ENCODE results near the gene BCAS3. TPM values are rescaled to one million over a fixed set of nuclear protein-coding genes. Genes with fewer than 3 reads are reported as not detected.

The BCAS3 gene
- total RNA-seq, 4 donors from 2014 or later = 18.2 to 60.6 (median 23.4) TPM

- H3K27me3 ChIP-seq = no peaks in the 10 kb centered on the region
- no peak overlapping the region for H3K27ac ChIP-seq
- TF ChIP-seq, protein P1, sequence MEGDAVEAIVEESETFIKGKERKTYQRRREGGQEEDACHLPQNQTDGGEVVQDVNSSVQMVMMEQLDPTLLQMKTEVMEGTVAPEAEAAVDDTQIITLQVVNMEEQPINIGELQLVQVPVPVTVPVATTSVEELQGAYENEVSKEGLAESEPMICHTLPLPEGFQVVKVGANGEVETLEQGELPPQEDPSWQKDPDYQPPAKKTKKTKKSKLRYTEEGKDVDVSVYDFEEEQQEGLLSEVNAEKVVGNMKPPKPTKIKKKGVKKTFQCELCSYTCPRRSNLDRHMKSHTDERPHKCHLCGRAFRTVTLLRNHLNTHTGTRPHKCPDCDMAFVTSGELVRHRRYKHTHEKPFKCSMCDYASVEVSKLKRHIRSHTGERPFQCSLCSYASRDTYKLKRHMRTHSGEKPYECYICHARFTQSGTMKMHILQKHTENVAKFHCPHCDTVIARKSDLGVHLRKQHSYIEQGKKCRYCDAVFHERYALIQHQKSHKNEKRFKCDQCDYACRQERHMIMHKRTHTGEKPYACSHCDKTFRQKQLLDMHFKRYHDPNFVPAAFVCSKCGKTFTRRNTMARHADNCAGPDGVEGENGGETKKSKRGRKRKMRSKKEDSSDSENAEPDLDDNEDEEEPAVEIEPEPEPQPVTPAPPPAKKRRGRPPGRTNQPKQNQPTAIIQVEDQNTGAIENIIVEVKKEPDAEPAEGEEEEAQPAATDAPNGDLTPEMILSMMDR (IDR thresholded peaks at IDR 0.05 in 4 of 5, conservative IDR thresholded peaks at IDR 0.05 in 1 of 5) = no peak
- no peak for TF ChIP-seq POLR2A (IDR thresholded peaks at IDR 0.05)
- no peaks in the 10 kb centered on the region for H3K9me3 ChIP-seq
- no peak for ATAC-seq
- DNase-seq = no peak
- no peaks in the 10 kb centered on the region for H3K4me1 ChIP-seq
- intact Hi-C loops (cut with DNase I; ENCODE audit: low total_unique reads) (no loop called here), in situ Hi-C loops (cut with MboI; ENCODE audit: low sequenced_read_pairs in 4 of 4) (no loop called here)
- no peak overlapping the region for H3K4me3 ChIP-seq
- no peaks in the 10 kb centered on the region for H3K36me3 ChIP-seq
These were observed 395.0 kb downstream of the BCAS3 start for GRCh38 chr17:61072648-61073047.

DNA sequence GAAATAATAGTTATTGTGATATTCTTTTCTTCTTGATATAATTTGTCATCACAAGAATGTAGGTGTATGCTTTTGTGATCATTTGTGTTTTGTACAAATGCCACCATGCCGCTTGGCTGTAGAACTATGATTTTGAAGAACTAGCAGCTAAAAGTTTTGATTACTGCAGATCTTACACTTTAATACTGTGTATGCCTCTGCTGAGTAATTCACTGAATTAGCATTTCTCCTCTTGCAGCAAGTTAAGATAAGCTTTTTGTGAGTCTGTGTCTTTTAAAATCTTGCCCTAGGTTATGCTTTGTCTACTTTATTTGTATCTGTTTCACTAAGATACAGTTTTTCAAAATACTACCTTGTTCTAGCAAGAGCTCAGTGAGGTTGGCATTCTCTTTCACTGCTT lies 395.5 kb downstream of the BCAS3 start:
- ATAC-seq (no peak), DNase-seq (no peak)
- intact Hi-C loops (cut with DNase I; ENCODE audit: low total_unique reads) = no loop called here
- Histone ChIP-seq H3K27ac (no peak overlapping the region), H3K4me3 (no peak overlapping the region), H3K9me3 (no peaks in the 10 kb centered on the region), H3K4me1 (no peaks in the 10 kb centered on the region), H3K36me3 (no peaks in the 10 kb centered on the region), H3K27me3 (no peaks in the 10 kb centered on the region)
- TF ChIP-seq POLR2A (IDR thresholded peaks at IDR 0.05) = no peak
- TF ChIP-seq, protein P1 (IDR thresholded peaks at IDR 0.05 in 4 of 5, conservative IDR thresholded peaks at IDR 0.05 in 1 of 5) = no peak
- in situ Hi-C loops (cut with MboI; ENCODE audit: low sequenced_read_pairs in 4 of 4) = no loop called here

- no peaks in the 10 kb centered on the region for H3K27me3 ChIP-seq
These were observed 396.3 kb downstream of the BCAS3 start for GRCh38 chr17:61073799-61074513.

GRCh38 chr17:61075988-61076387 lies 398.3 kb downstream of the BCAS3 start:
- Histone ChIP-seq H3K4me3 (no peak overlapping the region), H3K27ac (no peak overlapping the region), H3K9me3 (no peaks in the 10 kb centered on the region), H3K27me3 (no peaks in the 10 kb centered on the region), H3K36me3 (no peaks in the 10 kb centered on the region), H3K4me1 (no peaks in the 10 kb centered on the region)
- no peak for DNase-seq
- TF ChIP-seq POLR2A (IDR thresholded peaks at IDR 0.05) = no peak
- TF ChIP-seq, protein P1 (IDR thresholded peaks at IDR 0.05 in 4 of 5, conservative IDR thresholded peaks at IDR 0.05 in 1 of 5) = no peak
- in situ Hi-C loops (cut with MboI; ENCODE audit: low sequenced_read_pairs in 4 of 4) = no loop called here
- intact Hi-C loops (cut with DNase I; ENCODE audit: low total_unique reads) = no loop called here
- no peak for ATAC-seq

More at GRCh38 chr17:61073799-61074513, 396.3 kb downstream of the BCAS3 start:
- Histone ChIP-seq H3K27ac (no peak overlapping the region), H3K36me3 (no peaks in the 10 kb centered on the region), H3K4me3 (no peak overlapping the region), H3K4me1 (no peaks in the 10 kb centered on the region), H3K9me3 (no peaks in the 10 kb centered on the region)
- DNase-seq = no peak
- intact Hi-C loops (cut with DNase I; ENCODE audit: low total_unique reads) = no loop called here
- no peak for TF ChIP-seq POLR2A (IDR thresholded peaks at IDR 0.05)
- TF ChIP-seq, protein P1 (IDR thresholded peaks at IDR 0.05 in 4 of 5, conservative IDR thresholded peaks at IDR 0.05 in 1 of 5) = no peak
- no peak for ATAC-seq
- in situ Hi-C loops (cut with MboI; ENCODE audit: low sequenced_read_pairs in 4 of 4) = no loop called here

DNA sequence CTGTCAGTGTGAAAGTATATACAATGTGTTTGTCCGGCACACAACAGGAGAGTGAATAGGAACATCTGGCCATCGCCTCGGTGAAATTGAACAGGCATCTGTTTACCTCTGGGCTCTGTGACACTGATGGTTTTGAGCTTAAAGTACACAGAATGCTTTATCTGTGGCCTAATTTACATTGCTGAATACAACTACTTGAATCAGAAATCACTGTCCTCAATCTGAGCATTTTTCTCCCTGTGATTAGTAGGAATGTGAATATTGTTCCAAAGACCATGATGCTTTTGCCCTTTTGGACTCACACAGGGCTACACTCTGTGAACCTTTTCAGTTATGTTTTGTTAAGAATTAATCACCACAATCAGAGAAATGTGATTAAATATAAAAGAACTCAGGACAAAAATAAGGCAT lies 399.0 kb downstream of the BCAS3 start:
- no peak overlapping the region for H3K4me3 ChIP-seq
- DNase-seq (no peak), ATAC-seq (no peak)
- no peaks in the 10 kb centered on the region for H3K9me3 ChIP-seq
- no peaks in the 10 kb centered on the region for H3K36me3 ChIP-seq
- H3K27ac ChIP-seq = no peak overlapping the region
- H3K4me1 ChIP-seq = no peaks in the 10 kb centered on the region
- H3K27me3 ChIP-seq = no peaks in the 10 kb centered on the region
- in situ Hi-C loops (cut with MboI; ENCODE audit: low sequenced_read_pairs in 4 of 4) (no loop called here), intact Hi-C loops (cut with DNase I; ENCODE audit: low total_unique reads) (no loop called here)
- TF ChIP-seq, protein P1 (IDR thresholded peaks at IDR 0.05 in 4 of 5, conservative IDR thresholded peaks at IDR 0.05 in 1 of 5) = no peak
- TF ChIP-seq POLR2A (IDR thresholded peaks at IDR 0.05) = no peak
